ENCODE measurements around the gene TAS2R19. TPM values are rescaled to one million over a fixed set of nuclear protein-coding genes. Genes with fewer than 3 reads are reported as not detected.

The TAS2R19 gene
- total RNA-seq, 1 experiment from 2014 or later: 1.4 TPM

DNA sequence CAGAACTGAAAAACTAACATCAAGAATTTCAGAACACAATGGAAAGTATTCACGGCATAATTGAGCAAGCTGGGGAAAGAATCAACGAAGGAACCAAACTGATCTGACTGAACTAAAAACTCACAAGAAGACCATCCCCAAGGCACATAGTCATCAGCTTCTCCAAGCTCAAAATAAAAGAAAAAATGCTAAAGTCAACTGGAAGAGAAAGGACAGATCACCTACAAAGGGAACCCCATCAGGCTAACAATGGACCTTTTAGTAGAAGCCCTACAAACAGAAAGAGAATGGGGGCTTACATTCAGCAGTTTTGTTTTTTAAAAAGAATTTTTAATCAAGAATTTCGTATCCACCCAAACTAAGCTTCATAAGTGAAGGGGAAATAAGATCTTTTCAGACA lies 47.5 kb downstream of the TAS2R19 start (continued):
- TF ChIP-seq, protein P1, sequence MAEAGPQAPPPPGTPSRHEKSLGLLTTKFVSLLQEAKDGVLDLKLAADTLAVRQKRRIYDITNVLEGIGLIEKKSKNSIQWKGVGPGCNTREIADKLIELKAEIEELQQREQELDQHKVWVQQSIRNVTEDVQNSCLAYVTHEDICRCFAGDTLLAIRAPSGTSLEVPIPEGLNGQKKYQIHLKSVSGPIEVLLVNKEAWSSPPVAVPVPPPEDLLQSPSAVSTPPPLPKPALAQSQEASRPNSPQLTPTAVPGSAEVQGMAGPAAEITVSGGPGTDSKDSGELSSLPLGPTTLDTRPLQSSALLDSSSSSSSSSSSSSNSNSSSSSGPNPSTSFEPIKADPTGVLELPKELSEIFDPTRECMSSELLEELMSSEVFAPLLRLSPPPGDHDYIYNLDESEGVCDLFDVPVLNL (CRISPR knock-in tag; IDR thresholded peaks at IDR 0.05; ENCODE audit: borderline replicate concordance, low read depth): no peak

Other genes starting within 250 kb of the TAS2R19 start
- not detected in 3 replicates for gene TAS2R7, start 220.0 kb downstream of the TAS2R19 start, total RNA-seq (2021)
- not detected in 3 replicates for gene TAS2R8, start 215.3 kb downstream of the TAS2R19 start, total RNA-seq (2021)
- gene TAS2R9, start 212.5 kb downstream of the TAS2R19 start, total RNA-seq (2021): not detected in 3 replicates
- not detected in 3 replicates for gene TAS2R10, start 196.3 kb downstream of the TAS2R19 start, total RNA-seq (2021)
- gene PRR4, start 173.1 kb downstream of the TAS2R19 start, total RNA-seq (2021): 0.87 to 2.7 TPM (median 1.6 TPM) in 3 replicates
- gene PRH1, start 138.4 kb downstream of the TAS2R19 start, total RNA-seq (2021): 6.7 to 15.1 TPM (median 8.1 TPM) in 3 replicates
- gene TAS2R13, start 113.1 kb downstream of the TAS2R19 start, total RNA-seq (2021): 0.37 to 0.62 TPM (median 0.37 TPM) in 3 replicates
- gene PRH2, start 93.4 kb downstream of the TAS2R19 start, total RNA-seq (2021): 0.52 TPM in 1 of 3 replicates, not detected in the others
- gene TAS2R14, start 83.4 kb downstream of the TAS2R19 start, total RNA-seq (2021): 1.1 to 1.3 TPM (median 1.1 TPM) in 3 replicates
- gene TAS2R50, start 35.7 kb downstream of the TAS2R19 start, total RNA-seq (2021): 0.25 to 0.73 TPM (median 0.59 TPM) in 3 replicates
- 0.73 to 0.81 TPM (median 0.73 TPM) in 3 replicates for gene TAS2R20, start 24.3 kb downstream of the TAS2R19 start, total RNA-seq (2021)
- 1.2 to 2.0 TPM (median 1.9 TPM) in 3 replicates for gene TAS2R31, start 8.8 kb upstream of the TAS2R19 start, total RNA-seq (2021)
- gene TAS2R46, start 39.7 kb upstream of the TAS2R19 start, total RNA-seq (2021): 0.44 to 0.85 TPM (median 0.69 TPM) in 3 replicates
- gene TAS2R43, start 69.7 kb upstream of the TAS2R19 start, total RNA-seq (2021): 0.28 to 0.55 TPM (median 0.53 TPM) in 3 replicates
- gene TAS2R30, start 112.0 kb upstream of the TAS2R19 start, total RNA-seq (2021): 1.2 to 1.7 TPM (median 1.4 TPM) in 3 replicates
- 11.8 to 12.3 TPM (median 12.2 TPM) in 3 replicates for gene SMIM10L1, start 148.6 kb upstream of the TAS2R19 start, total RNA-seq (2021)
- not detected in 3 replicates for gene TAS2R42, start 164.3 kb upstream of the TAS2R19 start, total RNA-seq (2021)
- gene PRB3, start 247.1 kb upstream of the TAS2R19 start, total RNA-seq (2021): 0.77 to 1.2 TPM (median 1.2 TPM) in 3 replicates

Data from WTC11 (cell line).